Lower lobe of right lung (tissue), 2 donors: ENCODE results near the gene ETF1. TPM values are rescaled to one million over a fixed set of nuclear protein-coding genes. Genes with fewer than 3 reads are reported as not detected.
A peak's percentile ranks its signal among the peaks of the same experiment; 100 is the strongest.

ENCODE experiments used
- ATAC-seq, 2 donors: fragments of 200-7000 bp; cut with Tn5 transposase; one replicate each; pipeline ENCODE4 v1.9.1; 2020 to 2022; ENCODE audit warnings: mild to moderate bottlenecking in 2 of 2, moderate library complexity in 2 of 2
- DNase-seq: peaks from one replicate; pipeline ENCODE4 v3.0.0-alpha.2; 2020
- H3K27ac ChIP-seq: fragments of 200-600 bp; one replicate; pipeline ENCODE4 v1.8.0; 2022
- H3K27me3 ChIP-seq: fragments of 200-600 bp; one replicate; pipeline ENCODE4 v1.8.0; 2022; ENCODE audit warnings: low read depth
- H3K36me3 ChIP-seq: fragments of 200-600 bp; one replicate; pipeline ENCODE4 v1.8.0; 2022; ENCODE audit warnings: mild to moderate bottlenecking
- H3K4me1 ChIP-seq: fragments of 200-600 bp; one replicate; pipeline ENCODE4 v1.8.0; 2022
- H3K4me3 ChIP-seq: fragments of 200-600 bp; one replicate; pipeline ENCODE4 v1.8.0; 2022; ENCODE audit warnings: mild to moderate bottlenecking
- H3K9me3 ChIP-seq: fragments of 200-600 bp; one replicate; pipeline ENCODE4 v1.8.0; 2022
- intact Hi-C: fragments of 100-400 bp; cut with DNase I; formaldehyde crosslinking; loops from one replicate; pipeline ENCODE4 v1.11.0; 2022
- total RNA-seq: library from RNA; stranded (reverse); fragmentation: NEBNext Ultra II Directional; extraction: Animal tissue kit (Norgen Biotek cat#: 25700); gene quantifications from one replicate; pipeline ENCODE4 v1.2.1, GENCODE V29; 2021
- TF ChIP-seq, protein P1 (sequence below): fragments of 200-600 bp; IDR thresholded peaks from one replicate; pipeline ENCODE4 v1.8.0; 2022; ENCODE audit warnings: antibody characterized with exemption, mild to moderate bottlenecking
- donor health status: DM: no; HTN: yes; CAD: no; lungs with severe emphysema.

The ETF1 gene
- total RNA-seq, 1 donor from 2014 or later: 90.7 TPM

DNA sequence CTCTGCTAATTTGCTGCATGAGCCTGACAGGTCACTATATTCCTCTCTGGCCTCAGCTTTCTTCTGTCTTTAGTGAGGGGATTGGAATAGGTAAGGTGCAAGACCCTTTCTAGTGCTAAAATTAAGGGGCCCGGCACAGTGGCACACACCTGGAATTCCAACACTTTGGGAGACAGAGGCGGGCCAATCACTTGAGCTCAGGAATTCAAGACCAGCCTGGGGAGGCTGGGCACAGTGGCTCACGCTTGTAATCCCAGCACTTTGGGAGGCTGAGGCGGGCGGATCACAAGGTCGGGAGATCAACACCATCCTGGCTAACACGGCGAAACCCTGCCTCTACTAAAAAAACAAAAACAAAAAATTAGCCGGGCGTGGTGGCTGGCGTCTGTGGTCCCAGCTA is 40.5 kb downstream of the ETF1 start:
- Histone ChIP-seq H3K36me3 (peaks cover 13% of the 10 kb centered on the region), H3K9me3 (no peaks in the 10 kb centered on the region), H3K27ac (no peak overlapping the region), H3K27me3 (no peaks in the 10 kb centered on the region), H3K4me3 (no peak overlapping the region), H3K4me1 (peaks cover 11% of the 10 kb centered on the region)
- DNase-seq: no peak
- intact Hi-C loops: loop anchor here (10.0 kb wide), 1 partner anchor 48 kb away; no protein-coding TSS in a partner anchor
- no peak for ATAC-seq
- TF ChIP-seq, protein P1, sequence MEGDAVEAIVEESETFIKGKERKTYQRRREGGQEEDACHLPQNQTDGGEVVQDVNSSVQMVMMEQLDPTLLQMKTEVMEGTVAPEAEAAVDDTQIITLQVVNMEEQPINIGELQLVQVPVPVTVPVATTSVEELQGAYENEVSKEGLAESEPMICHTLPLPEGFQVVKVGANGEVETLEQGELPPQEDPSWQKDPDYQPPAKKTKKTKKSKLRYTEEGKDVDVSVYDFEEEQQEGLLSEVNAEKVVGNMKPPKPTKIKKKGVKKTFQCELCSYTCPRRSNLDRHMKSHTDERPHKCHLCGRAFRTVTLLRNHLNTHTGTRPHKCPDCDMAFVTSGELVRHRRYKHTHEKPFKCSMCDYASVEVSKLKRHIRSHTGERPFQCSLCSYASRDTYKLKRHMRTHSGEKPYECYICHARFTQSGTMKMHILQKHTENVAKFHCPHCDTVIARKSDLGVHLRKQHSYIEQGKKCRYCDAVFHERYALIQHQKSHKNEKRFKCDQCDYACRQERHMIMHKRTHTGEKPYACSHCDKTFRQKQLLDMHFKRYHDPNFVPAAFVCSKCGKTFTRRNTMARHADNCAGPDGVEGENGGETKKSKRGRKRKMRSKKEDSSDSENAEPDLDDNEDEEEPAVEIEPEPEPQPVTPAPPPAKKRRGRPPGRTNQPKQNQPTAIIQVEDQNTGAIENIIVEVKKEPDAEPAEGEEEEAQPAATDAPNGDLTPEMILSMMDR: no peak

DNA sequence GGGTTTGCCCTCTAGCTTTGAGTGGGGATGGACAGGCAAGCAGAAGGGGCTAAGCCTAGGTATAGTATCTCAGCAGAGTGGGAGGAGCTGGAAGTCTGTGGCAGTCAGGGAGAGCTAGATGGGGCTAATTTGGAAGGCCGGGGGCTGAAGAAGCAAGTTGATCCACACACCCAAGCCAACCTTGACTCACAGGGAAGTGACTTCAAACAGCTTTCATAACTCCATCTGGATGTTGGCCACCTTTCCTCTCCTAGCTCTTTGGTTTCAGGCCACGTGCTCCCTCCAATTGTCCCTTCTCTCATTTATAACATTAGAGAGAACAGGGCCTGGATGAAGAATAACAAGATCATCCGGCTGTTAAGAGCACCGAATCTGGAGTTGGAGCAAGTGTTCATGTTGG is 40.9 kb downstream of the ETF1 start:
- H3K4me1 ChIP-seq: peaks cover 11% of the 10 kb centered on the region
- no peaks in the 10 kb centered on the region for H3K9me3 ChIP-seq
- DNase-seq: no peak
- no peaks in the 10 kb centered on the region for H3K27me3 ChIP-seq
- H3K36me3 ChIP-seq: peaks cover 9% of the 10 kb centered on the region
- no peak overlapping the region for H3K27ac ChIP-seq
- no peak overlapping the region for H3K4me3 ChIP-seq
- intact Hi-C loops: loop anchor here (10.0 kb wide), 1 partner anchor 47 kb away; no protein-coding TSS in a partner anchor
- no peak for ATAC-seq
- TF ChIP-seq, protein P1: no peak

DNA sequence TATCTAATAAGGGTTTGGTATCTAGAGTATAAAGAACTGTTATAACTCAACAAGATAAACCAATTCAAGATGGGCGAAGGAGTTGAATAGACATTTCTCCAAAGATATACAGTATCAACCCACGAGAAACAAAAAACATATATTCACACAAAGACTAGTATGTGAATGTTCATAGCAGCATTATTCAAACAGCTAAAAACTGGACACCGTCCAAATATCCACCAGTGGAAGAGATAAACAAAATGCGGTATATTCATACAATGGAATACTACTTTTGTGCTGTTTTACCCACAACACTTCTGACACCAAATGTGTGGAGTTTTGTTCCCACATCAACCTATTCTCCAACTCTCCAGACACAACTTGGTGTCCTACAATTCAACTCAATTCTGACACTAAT is 44.7 kb downstream of the ETF1 start:
- ATAC-seq: no peak
- no peaks in the 10 kb centered on the region for H3K36me3 ChIP-seq
- no peak overlapping the region for H3K4me3 ChIP-seq

DNA sequence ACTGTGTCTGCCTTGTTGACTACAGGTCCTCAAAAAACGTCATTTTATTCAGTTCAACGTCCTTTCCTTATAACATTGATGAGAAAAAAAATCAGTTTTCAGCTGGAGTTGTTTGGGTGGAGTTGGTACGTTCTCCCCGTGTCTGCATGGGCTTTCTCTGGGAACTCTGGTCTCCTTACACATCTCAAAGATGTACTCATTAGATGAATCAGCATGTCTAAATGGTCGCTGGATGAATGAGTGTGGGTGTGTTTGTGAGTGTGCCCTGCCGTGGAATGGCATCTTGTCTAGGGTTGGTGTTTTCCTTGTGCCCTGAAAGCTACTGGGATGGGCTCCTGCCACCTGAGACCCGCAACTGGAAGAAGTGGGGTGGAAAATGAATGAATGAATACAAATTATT is 47.7 kb downstream of the ETF1 start:
- Histone ChIP-seq H3K27me3 (peaks cover 12% of the 10 kb centered on the region), H3K27ac (no peak overlapping the region), H3K4me3 (no peak overlapping the region), H3K4me1 (peaks cover 19% of the 10 kb centered on the region), H3K36me3 (no peaks in the 10 kb centered on the region), H3K9me3 (no peaks in the 10 kb centered on the region)
- ATAC-seq (no peak), DNase-seq (no peak)
- TF ChIP-seq, protein P1: no peak
- intact Hi-C loops: no loop called here

More for the DNA sequence above, 44.7 kb downstream of the ETF1 start:
- Histone ChIP-seq H3K27ac (no peak overlapping the region), H3K9me3 (no peaks in the 10 kb centered on the region), H3K4me1 (no peaks in the 10 kb centered on the region), H3K27me3 (no peaks in the 10 kb centered on the region)
- DNase-seq: no peak
- TF ChIP-seq, protein P1: no peak
- intact Hi-C loops: no loop called here

DNA sequence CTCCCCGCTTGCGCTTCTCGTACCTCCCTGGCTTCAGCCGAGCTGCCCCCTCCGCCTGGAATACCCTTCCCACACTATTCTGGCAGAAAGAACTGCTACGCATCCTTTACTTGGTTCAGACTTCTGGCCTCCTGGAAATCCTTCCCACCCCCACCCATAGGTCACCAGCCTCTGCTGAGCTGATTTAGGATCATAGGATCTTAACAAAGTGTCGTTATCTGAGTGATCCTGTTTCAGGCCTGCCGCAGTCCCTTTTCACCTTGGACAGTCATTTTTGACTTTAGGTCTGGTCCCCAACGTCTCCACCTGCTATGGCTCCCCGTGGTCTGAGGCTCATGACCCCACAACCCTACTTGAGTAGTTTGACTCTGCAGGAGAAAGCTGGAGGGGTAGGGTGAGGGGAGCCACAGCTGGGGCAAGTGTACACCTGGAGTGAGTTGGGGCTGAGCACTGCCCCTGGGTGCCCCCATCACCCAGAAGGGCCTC is 50.4 kb downstream of the ETF1 start:
- TF ChIP-seq, protein P1: no peak
- Histone ChIP-seq H3K36me3 (no peaks in the 10 kb centered on the region), H3K27me3 (peaks cover 22% of the 10 kb centered on the region), H3K27ac (peak overlapping the region; percentile 53), H3K4me1 (peaks cover 19% of the 10 kb centered on the region), H3K9me3 (no peaks in the 10 kb centered on the region), H3K4me3 (peak overlapping the region; percentile 68)
- intact Hi-C loops: no loop called here
- DNase-seq (no peak), ATAC-seq (no peak)
